ES-I3 (cell line): ENCODE results near the gene SNX9.

Source experiments
- H3K36me3 ChIP-seq: 2 replicates; pipeline ENCODE4 v1.6.1; 2013; ENCODE audit warnings: mild to moderate bottlenecking, low read length, control low read depth, moderate library complexity; ENCODE audit not compliant: insufficient read depth
- H3K4me1 ChIP-seq: 2 replicates; pipeline ENCODE4 v1.6.1; 2013; ENCODE audit warnings: mild to moderate bottlenecking, control low read depth, low read length; ENCODE audit not compliant: insufficient read depth
- H3K9ac ChIP-seq: 2 replicates; pipeline ENCODE4 v1.6.1; 2013; ENCODE audit warnings: low read depth, mild to moderate bottlenecking, low read length, moderate library complexity
- H3K9me3 ChIP-seq: 2 replicates; pipeline ENCODE4 v1.6.1; 2013; ENCODE audit warnings: mild to moderate bottlenecking, low read length, moderate library complexity; ENCODE audit not compliant: control insufficient read depth, insufficient read depth

SNX9 gene

GRCh38 chr6:157984128-157984527 is 161.1 kb downstream of the SNX9 start:
- Histone ChIP-seq H3K36me3 (no peaks in the 10 kb centered on the region), H3K9ac (no peak overlapping the region), H3K4me1 (peaks cover 18% of the 10 kb centered on the region), H3K9me3 (no peaks in the 10 kb centered on the region)

DNA sequence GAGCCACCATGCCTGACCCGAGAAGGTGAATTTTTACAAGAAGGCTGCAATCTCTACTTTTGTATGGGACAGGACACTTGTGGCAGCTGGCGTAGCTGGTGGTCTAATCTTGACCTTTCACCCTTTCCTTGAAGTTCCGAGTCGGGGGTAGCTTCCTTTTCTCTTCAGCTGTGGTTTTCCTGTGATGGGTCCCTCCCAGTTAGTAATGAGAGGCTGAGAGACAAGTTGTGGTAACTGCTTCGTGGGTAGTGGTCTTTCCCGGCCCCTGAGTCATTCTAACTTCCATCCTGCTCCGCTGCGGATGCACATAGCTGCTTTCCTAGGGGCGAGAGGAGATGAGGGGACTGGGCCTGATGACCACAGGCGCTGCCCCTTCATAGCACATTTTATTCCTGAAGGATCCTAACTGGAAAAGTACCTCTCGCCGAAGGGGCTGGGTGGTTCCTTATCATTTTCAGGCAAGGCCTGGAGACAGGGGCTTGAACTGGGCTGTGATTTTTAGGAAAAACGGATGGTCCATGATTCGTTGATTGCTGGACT is 161.7 kb downstream of the SNX9 start:
- peaks cover 22% of the 10 kb centered on the region for H3K4me1 ChIP-seq
- H3K9me3 ChIP-seq = no peaks in the 10 kb centered on the region
- H3K9ac ChIP-seq = no peak overlapping the region
- H3K36me3 ChIP-seq = no peaks in the 10 kb centered on the region

GRCh38 chr6:157985378-157986155 is 162.5 kb downstream of the SNX9 start:
- H3K9me3 ChIP-seq = no peaks in the 10 kb centered on the region

GRCh38 chr6:157987788-157988699 is 165.0 kb downstream of the SNX9 start:
- H3K9ac ChIP-seq = no peak overlapping the region
- no peaks in the 10 kb centered on the region for H3K36me3 ChIP-seq
- H3K9me3 ChIP-seq = no peaks in the 10 kb centered on the region
- peaks cover 23% of the 10 kb centered on the region for H3K4me1 ChIP-seq

More at GRCh38 chr6:157985378-157986155, 162.5 kb downstream of the SNX9 start:
- H3K9ac ChIP-seq = no peak overlapping the region
- peaks cover 23% of the 10 kb centered on the region for H3K4me1 ChIP-seq
- H3K36me3 ChIP-seq = no peaks in the 10 kb centered on the region

DNA sequence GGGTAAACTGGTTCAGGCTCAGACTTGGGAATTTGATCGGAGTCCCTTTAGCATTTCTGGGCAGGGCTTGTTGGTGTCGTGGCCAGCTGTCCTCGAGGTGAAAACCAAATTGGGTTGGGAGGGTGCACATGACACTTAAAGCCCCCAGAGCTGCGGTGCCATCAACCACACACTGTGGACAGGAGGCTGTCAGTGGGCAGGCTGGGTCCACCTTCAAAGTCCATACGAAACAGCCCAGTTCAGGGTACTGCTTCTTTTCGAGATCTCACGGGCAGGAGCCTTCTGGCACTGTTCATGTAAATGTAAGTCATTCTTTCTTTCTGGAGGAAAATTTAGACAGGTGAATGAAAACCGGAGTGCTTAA is 165.6 kb downstream of the SNX9 start:
- H3K36me3 ChIP-seq = no peaks in the 10 kb centered on the region
- no peak overlapping the region for H3K9ac ChIP-seq
- H3K4me1 ChIP-seq = peaks cover 23% of the 10 kb centered on the region
- H3K9me3 ChIP-seq = no peaks in the 10 kb centered on the region

- Histone ChIP-seq H3K9ac (no peak overlapping the region), H3K4me1 (peaks cover 28% of the 10 kb centered on the region), H3K9me3 (no peaks in the 10 kb centered on the region), H3K36me3 (no peaks in the 10 kb centered on the region)
Measured at GRCh38 chr6:157989541-157990289, 166.7 kb downstream of the SNX9 start.

DNA sequence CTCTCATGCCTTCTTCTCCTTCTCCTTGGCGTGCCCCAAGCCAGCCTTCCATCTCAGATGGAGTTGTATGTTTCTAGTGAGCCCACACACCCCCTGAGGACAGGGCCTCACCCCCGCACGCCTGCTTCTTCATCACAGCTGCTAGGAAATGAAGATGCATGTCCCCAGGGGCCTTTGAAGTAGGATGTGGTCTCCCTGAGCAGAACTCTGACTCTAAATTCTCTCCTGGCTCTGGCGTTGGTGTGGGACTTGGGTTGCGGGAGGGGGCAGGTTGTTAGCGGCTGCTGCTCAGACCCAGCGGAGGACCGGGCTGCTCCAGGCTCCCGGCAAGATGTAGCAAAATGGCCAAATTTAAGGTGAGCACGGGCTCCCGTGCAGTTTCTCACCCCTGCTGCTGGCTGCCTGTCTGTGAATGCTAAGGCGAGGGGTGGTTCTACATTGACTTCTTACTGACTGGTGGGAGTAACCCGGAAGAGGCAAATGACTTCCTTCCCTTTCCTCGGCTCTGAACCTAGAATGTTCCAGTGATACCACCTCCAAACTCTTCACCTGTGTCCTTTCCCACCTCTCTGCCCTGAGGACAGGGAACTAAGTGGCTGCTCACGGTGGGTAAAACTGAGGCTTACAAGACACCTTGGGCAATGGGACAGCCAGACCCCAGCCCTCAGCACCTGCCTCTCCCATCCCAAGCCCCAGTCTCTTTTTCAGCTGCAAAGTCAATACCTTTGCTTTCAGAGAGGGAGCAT is 167.4 kb downstream of the SNX9 start:
- H3K36me3 ChIP-seq = no peaks in the 10 kb centered on the region
- peaks cover 22% of the 10 kb centered on the region for H3K4me1 ChIP-seq
- H3K9me3 ChIP-seq = no peaks in the 10 kb centered on the region
- no peak overlapping the region for H3K9ac ChIP-seq

- Histone ChIP-seq H3K9ac (no peak overlapping the region), H3K9me3 (no peaks in the 10 kb centered on the region), H3K4me1 (peaks cover 20% of the 10 kb centered on the region), H3K36me3 (no peaks in the 10 kb centered on the region)
Measured at GRCh38 chr6:157991067-157991432, 168.0 kb downstream of the SNX9 start.

DNA sequence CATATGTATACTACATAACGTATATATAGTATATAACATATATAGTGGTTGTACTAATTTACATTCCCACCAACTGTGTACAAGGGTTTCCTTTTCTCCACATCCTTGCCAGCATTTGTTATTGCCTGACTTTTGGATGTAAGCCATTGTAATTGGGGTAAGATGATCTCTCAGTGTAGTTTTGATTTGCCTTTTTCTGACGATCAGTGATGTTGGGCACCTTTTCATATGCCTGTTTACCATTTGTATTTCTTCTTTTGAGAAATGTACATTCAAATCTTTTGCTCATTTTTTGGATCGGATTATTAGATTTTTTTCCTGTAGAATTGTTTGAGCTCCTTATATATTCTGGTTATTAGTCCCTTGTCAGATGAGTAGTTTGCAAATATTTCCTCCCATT is 170.0 kb downstream of the SNX9 start:
- H3K9ac ChIP-seq = no peak overlapping the region
- H3K36me3 ChIP-seq = no peaks in the 10 kb centered on the region
- peaks cover 21% of the 10 kb centered on the region for H3K4me1 ChIP-seq
- no peaks in the 10 kb centered on the region for H3K9me3 ChIP-seq

DNA sequence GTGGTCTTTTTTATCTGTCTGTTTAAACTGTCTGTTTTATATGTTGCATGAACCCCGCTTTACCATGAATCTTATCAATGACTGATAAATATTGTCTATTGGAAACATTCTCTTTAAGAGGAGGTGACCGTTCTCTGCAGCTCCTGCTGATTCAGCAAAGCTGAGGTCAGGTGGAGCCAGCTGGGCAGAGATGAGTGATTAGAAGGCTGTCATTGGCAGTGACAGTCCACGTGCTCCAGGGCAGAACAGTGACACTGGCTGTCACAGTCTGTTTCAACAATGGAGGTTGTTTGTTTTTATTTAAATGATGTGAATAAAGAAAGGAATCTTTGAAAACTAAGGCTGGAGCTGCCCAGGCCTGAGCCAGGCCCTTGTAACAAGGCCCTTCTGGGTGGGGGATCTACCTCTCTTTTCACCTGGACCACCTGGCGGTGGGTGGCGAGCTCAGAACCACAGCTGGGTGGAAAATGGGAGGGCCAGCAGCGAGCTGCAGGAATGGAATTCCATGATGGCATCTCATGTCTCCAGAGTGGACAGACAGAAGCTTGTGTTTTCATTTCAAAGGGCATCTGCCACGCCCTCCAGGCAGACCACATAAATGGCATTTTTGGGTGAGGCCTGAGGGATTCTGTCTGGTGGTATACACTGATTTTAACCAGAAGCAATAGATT is 171.2 kb downstream of the SNX9 start:
- no peak overlapping the region for H3K9ac ChIP-seq
- H3K4me1 ChIP-seq = peaks cover 21% of the 10 kb centered on the region
- no peaks in the 10 kb centered on the region for H3K36me3 ChIP-seq

More for the DNA sequence above, 171.2 kb downstream of the SNX9 start:
- no peaks in the 10 kb centered on the region for H3K9me3 ChIP-seq
